ENCODE results near the gene RAD51C. TPM values are rescaled to one million over a fixed set of nuclear protein-coding genes. Genes with fewer than 3 reads are reported as not detected.
"Not testable (repeated sequence)": the region's sequence is repeated elsewhere in the genome, so short reads cannot be mapped to it uniquely, and the experiment has no call there.

The RAD51C gene
- total RNA-seq, 1 donor, result 25.9 TPM

DNA sequence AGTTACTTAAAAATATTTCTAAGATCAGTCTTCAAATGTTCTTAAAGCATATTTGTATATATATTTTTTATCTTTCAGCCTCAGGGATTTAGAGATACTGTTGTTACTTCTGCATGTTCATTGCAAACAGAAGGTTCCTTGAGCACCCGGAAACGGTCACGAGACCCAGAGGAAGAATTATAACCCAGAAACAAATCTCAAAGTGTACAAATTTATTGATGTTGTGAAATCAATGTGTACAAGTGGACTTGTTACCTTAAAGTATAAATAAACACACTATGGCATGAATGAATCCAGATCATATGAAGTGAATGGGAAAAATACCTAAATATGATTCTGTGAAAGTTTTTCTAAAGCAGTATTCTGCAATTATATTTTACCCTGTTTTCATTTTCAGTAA is 41.6 kb downstream of the RAD51C start:
- no peak overlapping the region for H3K4me3 ChIP-seq (ENCODE audit: low read depth, low read length)
- TF ChIP-seq, protein P1, sequence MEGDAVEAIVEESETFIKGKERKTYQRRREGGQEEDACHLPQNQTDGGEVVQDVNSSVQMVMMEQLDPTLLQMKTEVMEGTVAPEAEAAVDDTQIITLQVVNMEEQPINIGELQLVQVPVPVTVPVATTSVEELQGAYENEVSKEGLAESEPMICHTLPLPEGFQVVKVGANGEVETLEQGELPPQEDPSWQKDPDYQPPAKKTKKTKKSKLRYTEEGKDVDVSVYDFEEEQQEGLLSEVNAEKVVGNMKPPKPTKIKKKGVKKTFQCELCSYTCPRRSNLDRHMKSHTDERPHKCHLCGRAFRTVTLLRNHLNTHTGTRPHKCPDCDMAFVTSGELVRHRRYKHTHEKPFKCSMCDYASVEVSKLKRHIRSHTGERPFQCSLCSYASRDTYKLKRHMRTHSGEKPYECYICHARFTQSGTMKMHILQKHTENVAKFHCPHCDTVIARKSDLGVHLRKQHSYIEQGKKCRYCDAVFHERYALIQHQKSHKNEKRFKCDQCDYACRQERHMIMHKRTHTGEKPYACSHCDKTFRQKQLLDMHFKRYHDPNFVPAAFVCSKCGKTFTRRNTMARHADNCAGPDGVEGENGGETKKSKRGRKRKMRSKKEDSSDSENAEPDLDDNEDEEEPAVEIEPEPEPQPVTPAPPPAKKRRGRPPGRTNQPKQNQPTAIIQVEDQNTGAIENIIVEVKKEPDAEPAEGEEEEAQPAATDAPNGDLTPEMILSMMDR (IDR thresholded peaks at IDR 0.05; ENCODE audit: insufficient read depth, low read depth, low read length), result no peak

DNA sequence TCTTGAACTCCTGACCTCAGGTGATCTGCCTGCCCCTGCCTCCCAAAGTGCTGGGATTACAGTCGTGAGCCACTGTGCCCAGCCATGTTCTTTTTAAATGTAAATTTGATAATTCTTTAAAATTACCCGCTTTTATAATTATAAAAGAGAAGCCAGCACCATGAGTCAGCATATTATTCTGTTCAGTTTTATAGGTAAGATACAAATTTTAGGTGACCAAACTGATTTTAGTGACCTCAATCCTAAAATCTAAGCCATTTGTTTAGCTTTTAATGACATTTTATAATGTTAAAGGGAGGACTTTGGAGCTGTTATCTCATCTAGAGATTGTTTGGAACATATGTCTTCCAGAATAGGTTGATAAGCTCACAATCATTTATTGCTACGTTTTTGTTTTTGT is 42.4 kb downstream of the RAD51C start:
- DNase-seq (ENCODE audit: low read depth), result no peak
- TF ChIP-seq, protein P1 (IDR thresholded peaks at IDR 0.05; ENCODE audit: insufficient read depth, low read depth, low read length), result no peak
- H3K4me3 ChIP-seq (ENCODE audit: low read depth, low read length), result no peak overlapping the region

More for the DNA sequence above, 41.6 kb downstream of the RAD51C start:
- DNase-seq (ENCODE audit: low read depth), result no peak

DNA sequence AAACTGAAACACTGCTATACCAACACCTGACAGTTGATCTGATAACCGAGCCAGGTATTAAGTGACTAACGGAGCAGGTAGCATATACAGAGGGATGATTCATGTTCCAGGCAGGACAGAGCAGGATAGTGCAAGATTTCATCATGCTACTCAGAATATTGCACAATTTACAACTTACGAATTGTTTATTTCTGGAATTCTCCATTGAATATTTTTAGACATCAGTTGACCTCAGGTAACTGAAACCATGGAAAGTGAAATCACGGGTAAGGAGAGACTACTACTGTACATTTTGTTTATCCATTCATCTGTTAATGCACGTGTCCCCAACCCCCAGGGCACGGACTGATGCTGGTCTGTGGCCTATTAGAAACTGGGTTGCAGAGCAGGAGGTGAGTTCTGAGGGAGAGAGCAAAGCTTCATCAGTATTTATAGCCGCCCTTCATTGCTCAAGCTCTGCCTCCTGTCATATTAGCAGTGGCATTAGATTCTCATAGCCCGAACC is 48.8 kb downstream of the RAD51C start:
- no peak overlapping the region for H3K4me3 ChIP-seq (ENCODE audit: low read depth, low read length)
- DNase-seq (ENCODE audit: low read depth), result peak; percentile 74
- TF ChIP-seq, protein P1 (IDR thresholded peaks at IDR 0.05; ENCODE audit: insufficient read depth, low read depth, low read length), result no peak

DNA sequence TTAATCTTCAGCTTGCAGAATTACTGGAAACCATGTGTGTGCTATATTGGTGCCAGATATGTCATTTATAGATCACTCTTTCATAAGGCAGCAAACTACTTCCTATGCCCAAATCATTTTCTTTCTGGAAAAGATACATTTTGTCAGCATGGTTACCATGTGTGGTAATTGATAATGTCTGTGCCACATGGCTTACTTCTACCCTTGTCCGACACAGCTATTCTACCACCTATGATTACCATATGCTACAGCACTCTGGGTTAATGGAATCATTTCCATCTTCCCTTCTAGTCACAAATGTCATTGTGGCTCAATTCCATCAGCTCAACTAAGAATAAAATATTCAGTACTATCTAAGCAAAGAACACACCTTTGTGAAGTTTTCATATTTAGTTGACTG is 55.3 kb downstream of the RAD51C start:
- TF ChIP-seq, protein P1 (IDR thresholded peaks at IDR 0.05; ENCODE audit: insufficient read depth, low read depth, low read length), result no peak
- H3K4me3 ChIP-seq (ENCODE audit: low read depth, low read length), result no peak overlapping the region
- no peak for DNase-seq (ENCODE audit: low read depth)

DNA sequence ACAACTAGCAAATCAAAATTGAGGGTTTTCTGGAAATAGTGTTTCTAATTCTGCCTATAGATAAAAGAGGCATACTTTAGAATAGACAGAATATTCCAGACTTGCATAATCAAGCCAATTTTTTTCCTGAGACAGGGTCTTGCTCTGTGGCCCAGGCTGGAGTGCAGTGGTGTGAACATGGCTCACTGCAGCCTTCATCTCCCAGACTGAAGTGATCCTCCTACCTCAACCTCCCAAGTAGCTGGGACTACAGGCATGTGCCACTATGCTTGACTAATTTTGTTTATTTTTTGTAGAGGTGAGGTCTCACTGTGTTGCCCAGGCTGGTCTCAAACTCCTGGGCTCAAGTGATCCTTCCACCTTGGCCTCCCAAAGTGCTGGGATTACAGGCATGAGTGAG is 57.2 kb downstream of the RAD51C start:
- not testable (repeated sequence) for DNase-seq (ENCODE audit: low read depth)

DNA sequence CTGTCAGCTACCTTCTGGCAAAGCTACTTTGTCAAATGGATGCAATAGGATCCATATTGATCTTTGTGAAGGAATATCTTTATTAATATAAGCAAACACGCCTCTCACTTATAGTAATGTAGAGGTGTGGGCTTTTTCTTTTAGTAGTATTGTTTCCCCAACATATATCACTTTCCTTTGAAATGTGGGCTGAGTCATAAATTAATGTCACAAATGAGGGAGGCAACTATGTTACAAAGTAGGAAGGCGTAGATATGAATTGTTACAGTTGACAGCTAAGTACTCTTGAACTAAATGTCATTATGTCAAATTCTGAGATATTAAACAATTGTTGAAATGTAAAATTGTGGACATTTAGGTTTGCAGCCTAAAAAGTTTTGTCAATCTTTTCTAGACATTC is 60.6 kb downstream of the RAD51C start:
- no peak for DNase-seq (ENCODE audit: low read depth)
- TF ChIP-seq, protein P1 (IDR thresholded peaks at IDR 0.05; ENCODE audit: insufficient read depth, low read depth, low read length), result no peak
- H3K4me3 ChIP-seq (ENCODE audit: low read depth, low read length), result no peak overlapping the region

More for the DNA sequence above, 57.2 kb downstream of the RAD51C start:
- not testable (repeated sequence) for H3K4me3 ChIP-seq (ENCODE audit: low read depth, low read length)

DNA sequence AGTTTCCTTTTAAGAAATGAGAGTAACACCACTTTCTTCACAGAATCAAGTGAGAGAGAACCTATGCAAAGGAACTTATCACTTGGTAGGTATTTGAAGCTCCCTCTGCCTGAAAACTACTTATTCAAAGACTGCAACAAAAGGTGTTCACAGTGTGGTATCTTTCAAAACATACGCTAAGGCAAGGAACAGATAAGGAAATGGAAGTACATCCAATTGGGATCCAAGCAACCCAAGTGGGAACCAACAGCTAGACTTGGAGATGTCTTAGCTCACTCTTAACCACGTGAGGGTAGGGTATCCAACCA is 62.8 kb downstream of the RAD51C start:
- peak overlapping the region; percentile 64 for H3K4me3 ChIP-seq (ENCODE audit: low read depth, low read length)
- TF ChIP-seq, protein P1 (IDR thresholded peaks at IDR 0.05; ENCODE audit: insufficient read depth, low read depth, low read length), result no peak
- no peak for DNase-seq (ENCODE audit: low read depth)
